ENCODE measurements around the gene C20orf96.

DNA sequence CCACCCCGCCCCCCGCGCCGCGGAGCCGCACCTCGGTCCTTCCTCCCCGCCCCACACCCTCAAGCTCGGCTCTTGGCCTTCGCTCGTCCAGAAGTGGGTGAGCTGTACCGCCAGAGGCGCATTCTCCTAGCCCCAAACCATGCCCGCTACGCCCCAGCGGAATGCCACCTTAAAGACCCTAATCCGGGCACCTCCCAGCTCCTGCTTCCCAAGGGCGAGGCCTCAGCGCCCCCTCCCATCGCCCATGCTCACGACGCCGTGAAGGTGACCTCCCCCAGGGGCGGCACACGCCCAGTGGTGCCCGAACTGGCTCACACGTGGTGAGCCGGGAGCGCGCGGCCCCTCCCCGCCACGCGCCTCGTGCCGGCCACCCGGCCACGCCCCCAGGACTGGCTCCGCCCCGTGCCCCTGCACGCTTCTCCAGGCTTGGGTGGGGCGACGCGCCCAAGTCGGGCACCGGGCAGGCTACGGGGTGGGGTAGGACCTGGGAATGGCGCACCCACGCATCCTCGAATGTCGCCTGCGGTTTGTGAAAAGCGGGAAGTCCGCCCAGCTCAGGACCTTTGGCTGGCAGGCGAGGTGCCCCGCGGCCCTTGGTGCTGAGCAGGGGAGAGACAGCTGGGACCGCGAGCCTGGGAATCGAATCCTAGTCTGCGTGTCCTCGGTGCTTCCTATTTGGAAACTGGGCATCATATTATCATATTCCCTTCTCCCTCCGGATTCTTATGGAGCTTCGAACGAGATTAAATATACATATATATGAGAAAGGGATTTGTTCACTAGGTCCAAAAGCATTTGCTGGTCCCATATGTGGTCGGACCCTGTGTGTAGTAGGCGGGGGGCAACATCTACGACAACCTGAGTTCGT is 33.9 kb upstream of the C20orf96 start:
- TF ChIP-seq, protein P1, sequence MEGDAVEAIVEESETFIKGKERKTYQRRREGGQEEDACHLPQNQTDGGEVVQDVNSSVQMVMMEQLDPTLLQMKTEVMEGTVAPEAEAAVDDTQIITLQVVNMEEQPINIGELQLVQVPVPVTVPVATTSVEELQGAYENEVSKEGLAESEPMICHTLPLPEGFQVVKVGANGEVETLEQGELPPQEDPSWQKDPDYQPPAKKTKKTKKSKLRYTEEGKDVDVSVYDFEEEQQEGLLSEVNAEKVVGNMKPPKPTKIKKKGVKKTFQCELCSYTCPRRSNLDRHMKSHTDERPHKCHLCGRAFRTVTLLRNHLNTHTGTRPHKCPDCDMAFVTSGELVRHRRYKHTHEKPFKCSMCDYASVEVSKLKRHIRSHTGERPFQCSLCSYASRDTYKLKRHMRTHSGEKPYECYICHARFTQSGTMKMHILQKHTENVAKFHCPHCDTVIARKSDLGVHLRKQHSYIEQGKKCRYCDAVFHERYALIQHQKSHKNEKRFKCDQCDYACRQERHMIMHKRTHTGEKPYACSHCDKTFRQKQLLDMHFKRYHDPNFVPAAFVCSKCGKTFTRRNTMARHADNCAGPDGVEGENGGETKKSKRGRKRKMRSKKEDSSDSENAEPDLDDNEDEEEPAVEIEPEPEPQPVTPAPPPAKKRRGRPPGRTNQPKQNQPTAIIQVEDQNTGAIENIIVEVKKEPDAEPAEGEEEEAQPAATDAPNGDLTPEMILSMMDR (IDR thresholded peaks at IDR 0.05): peak in 3 of 4 experiments; percentile 15 to 25 (median 24)
- TF ChIP-seq POLR2A (IDR thresholded peaks at IDR 0.05) (peak; percentile 52 to 53), POLR2AphosphoS5 (IDR thresholded peaks at IDR 0.05) (peak; percentile 79 to 92 (median 91)), EP300 (IDR thresholded peaks at IDR 0.05) (no peak)

Measured in sigmoid colon (tissue), 4 donors.